Neural cell (in vitro differentiated cells): ENCODE results near the gene KCNIP3.

ENCODE experiments used
- CTCF ChIP-seq: fragments of 450-650 bp; IDR thresholded peaks from 2 replicates; pipeline ENCODE4 v1.5.1; 2014; ENCODE audit warnings: antibody characterized with exemption, mild to moderate bottlenecking, moderate library complexity; ENCODE audit not compliant: poor library complexity, severe bottlenecking
- EP300 ChIP-seq: fragments of 450-650 bp; conservative IDR thresholded peaks from 2 replicates; pipeline ENCODE4 v1.6.1; 2014; ENCODE audit warnings: antibody characterized with exemption, mild to moderate bottlenecking, moderate library complexity; ENCODE audit not compliant: poor library complexity, severe bottlenecking
- EZH2 ChIP-seq: fragments of 200-600, 300-800 bp; shearing (Covaris generic), sonication (generic); IDR thresholded peaks from 2 replicates; pipeline ENCODE4 v1.6.1; 2014; ENCODE audit warnings: antibody characterized with exemption, low read length, borderline replicate concordance, mild to moderate bottlenecking; ENCODE audit not compliant: insufficient read depth, poor library complexity, severe bottlenecking
- MXI1 ChIP-seq: fragments of 450-650 bp; conservative IDR thresholded peaks from 2 replicates; pipeline ENCODE4 v1.6.1; 2014; ENCODE audit warnings: antibody characterized with exemption, mild to moderate bottlenecking; ENCODE audit not compliant: poor library complexity, severe bottlenecking
- POLR2AphosphoS5 ChIP-seq: IDR thresholded peaks from 2 replicates; pipeline ENCODE4 v1.6.1; 2012
- RAD21 ChIP-seq: fragments of 450-650 bp; conservative IDR thresholded peaks from 2 replicates; pipeline ENCODE4 v1.6.1; 2014; ENCODE audit warnings: antibody characterized with exemption, mild to moderate bottlenecking, moderate library complexity
- REST ChIP-seq: IDR thresholded peaks from 2 replicates; pipeline ENCODE4 v1.6.1; 2012; ENCODE audit warnings: borderline replicate concordance
- SMC3 ChIP-seq: fragments of 450-650 bp; conservative IDR thresholded peaks from 2 replicates; pipeline ENCODE4 v1.6.1; 2014; ENCODE audit warnings: antibody characterized with exemption, mild to moderate bottlenecking, moderate library complexity; ENCODE audit not compliant: poor library complexity
- TAF1 ChIP-seq: IDR thresholded peaks from 2 replicates; pipeline ENCODE4 v1.6.1; 2012; ENCODE audit warnings: low read depth

- TF ChIP-seq REST, result no peak
- TF ChIP-seq CTCF, result no peak
- TF ChIP-seq EP300, result no peak
- TF ChIP-seq MXI1, result no peak
- TF ChIP-seq SMC3, result no peak
- no peak for TF ChIP-seq TAF1
- TF ChIP-seq POLR2AphosphoS5, result no peak
- no peak for TF ChIP-seq RAD21
- TF ChIP-seq EZH2, result no peak
Measured at GRCh38 chr2:95323347-95324155, 26.4 kb downstream of the KCNIP3 start.
